DND-41 (cell line): Measurements from ENCODE around the gene EPS8L3.

Experiments used
- CTCF ChIP-seq: IDR thresholded peaks from 2 replicates; pipeline ENCODE4 v1.5.1; 2012; ENCODE audit warnings: borderline replicate concordance, low read length, moderate library complexity, mild to moderate bottlenecking; ENCODE audit not compliant: poor library complexity, severe bottlenecking; ENCODE audit errors: extremely low read depth
- EZH2 ChIP-seq: IDR thresholded peaks from 3 replicates; pipeline ENCODE4 v1.6.1; 2012; ENCODE audit warnings: borderline replicate concordance, low read depth, mild to moderate bottlenecking, moderate library complexity, low read length, inconsistent platforms; ENCODE audit not compliant: severe bottlenecking

- TF ChIP-seq CTCF (no peak), EZH2 (no peak)
These were observed 38.2 kb downstream of the EPS8L3 start for GRCh38 chr1:109725510-109725909.
